ENCODE measurements around the gene RAB7B.

Gene RAB7B

DNA sequence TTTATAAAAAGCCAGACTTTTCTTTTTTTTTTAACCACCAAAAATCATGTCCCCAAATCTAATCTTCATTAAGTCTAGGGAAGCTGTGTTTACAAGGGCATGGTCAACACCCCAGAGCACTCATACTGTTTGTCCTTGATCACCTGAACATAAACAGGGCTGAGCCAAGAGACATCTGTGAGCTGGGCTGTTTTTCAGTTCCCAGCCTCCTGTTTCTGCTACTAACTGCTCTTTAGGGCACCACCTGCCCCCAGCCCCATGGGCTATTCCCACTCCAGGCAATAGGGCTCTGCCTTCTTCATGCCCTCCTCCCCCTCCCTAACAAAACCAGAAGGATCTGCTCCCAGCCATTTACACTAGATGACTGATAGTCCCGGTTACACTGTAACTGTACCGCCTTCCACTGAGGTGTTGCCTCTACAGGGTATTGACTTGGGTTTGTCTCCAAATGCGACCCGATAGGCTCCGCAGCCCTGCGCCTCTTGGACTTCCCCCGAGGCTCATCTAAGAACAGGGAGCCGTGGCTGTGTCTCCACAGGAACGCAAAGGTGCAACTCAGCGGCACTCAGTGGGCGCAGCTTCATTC lies 48.3 kb downstream of the RAB7B start:
- TF ChIP-seq TAF1 (IDR thresholded peaks at IDR 0.05; ENCODE audit: borderline replicate concordance, insufficient read depth, low read length) (no peak), FOXP2 (optimal IDR thresholded peaks at IDR 0.05; ENCODE audit: borderline replicate concordance, extremely low read depth, extremely low read length, insufficient read depth) (no peak), SIN3A (IDR thresholded peaks at IDR 0.05; ENCODE audit: borderline replicate concordance, insufficient read depth, low read length) (no peak), POLR2AphosphoS5 (IDR thresholded peaks at IDR 0.05; ENCODE audit: low read depth, low read length) (no peak)
- TF ChIP-seq, protein P1, sequence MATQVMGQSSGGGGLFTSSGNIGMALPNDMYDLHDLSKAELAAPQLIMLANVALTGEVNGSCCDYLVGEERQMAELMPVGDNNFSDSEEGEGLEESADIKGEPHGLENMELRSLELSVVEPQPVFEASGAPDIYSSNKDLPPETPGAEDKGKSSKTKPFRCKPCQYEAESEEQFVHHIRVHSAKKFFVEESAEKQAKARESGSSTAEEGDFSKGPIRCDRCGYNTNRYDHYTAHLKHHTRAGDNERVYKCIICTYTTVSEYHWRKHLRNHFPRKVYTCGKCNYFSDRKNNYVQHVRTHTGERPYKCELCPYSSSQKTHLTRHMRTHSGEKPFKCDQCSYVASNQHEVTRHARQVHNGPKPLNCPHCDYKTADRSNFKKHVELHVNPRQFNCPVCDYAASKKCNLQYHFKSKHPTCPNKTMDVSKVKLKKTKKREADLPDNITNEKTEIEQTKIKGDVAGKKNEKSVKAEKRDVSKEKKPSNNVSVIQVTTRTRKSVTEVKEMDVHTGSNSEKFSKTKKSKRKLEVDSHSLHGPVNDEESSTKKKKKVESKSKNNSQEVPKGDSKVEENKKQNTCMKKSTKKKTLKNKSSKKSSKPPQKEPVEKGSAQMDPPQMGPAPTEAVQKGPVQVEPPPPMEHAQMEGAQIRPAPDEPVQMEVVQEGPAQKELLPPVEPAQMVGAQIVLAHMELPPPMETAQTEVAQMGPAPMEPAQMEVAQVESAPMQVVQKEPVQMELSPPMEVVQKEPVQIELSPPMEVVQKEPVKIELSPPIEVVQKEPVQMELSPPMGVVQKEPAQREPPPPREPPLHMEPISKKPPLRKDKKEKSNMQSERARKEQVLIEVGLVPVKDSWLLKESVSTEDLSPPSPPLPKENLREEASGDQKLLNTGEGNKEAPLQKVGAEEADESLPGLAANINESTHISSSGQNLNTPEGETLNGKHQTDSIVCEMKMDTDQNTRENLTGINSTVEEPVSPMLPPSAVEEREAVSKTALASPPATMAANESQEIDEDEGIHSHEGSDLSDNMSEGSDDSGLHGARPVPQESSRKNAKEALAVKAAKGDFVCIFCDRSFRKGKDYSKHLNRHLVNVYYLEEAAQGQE (IDR thresholded peaks at IDR 0.05; ENCODE audit: insufficient read depth in 1 of 2, low read depth in 2 of 2, low read length in 2 of 2): no peak

DNA sequence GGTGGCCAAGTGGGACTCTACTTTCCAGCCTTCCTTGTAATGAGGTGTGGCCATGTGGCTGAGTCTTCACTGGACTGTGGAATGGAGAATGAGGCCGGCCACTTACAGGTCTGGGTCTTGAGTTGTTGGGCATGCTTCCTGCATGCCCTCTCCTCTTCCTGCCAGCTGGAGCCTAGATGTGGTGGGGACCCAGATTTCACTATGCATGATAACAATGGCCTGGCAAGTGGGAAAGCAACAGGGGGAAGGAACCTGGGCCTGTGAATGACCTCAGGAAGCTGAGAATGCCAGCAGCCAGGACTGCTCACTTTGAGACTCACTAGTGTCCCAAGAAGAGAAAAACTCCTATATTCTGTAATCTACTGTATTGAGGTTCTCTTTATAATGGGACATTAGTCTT lies 51.4 kb downstream of the RAB7B start:
- TF ChIP-seq FOXP2 (optimal IDR thresholded peaks at IDR 0.05; ENCODE audit: borderline replicate concordance, extremely low read depth, extremely low read length, insufficient read depth) (no peak), POLR2AphosphoS5 (IDR thresholded peaks at IDR 0.05; ENCODE audit: low read depth, low read length) (no peak), SIN3A (IDR thresholded peaks at IDR 0.05; ENCODE audit: borderline replicate concordance, insufficient read depth, low read length) (no peak), TAF1 (IDR thresholded peaks at IDR 0.05; ENCODE audit: borderline replicate concordance, insufficient read depth, low read length) (no peak)
- TF ChIP-seq, protein P1 (IDR thresholded peaks at IDR 0.05; ENCODE audit: insufficient read depth in 1 of 2, low read depth in 2 of 2, low read length in 2 of 2): no peak

DNA sequence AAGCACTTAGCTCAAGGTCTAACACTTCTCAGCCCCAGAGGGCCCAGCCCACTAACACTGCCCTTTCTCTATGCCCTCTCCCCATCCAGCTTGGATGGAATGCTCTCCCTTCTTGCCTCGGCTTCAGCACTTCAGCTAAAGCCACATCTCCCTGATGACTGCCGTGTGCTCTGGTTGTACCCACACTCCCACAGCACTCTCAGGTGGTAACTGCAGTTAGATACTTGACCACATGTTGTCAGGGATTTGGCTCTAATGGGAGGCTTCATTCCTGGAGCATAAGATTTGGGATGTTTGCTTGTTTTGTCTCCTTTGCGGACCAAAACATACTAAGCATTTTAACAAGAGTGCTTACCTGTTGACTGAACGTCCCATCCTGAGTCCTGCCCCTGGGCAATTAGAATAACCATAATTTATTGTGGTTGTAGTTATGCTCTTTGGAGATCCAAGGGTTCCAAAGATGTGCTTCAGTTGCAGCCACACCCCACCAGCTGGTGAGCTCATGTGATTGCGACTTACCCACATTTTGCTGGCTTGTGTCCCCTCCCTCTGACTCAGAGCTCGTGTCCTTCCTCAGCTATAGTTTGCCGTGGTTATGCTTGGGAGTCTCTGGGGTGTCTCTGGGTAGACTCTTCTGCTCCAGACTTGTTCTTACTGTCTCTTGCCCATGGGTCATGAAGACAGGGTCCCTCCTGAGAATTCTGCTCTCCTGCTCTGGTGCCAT lies 52.2 kb downstream of the RAB7B start:
- no peak for TF ChIP-seq SIN3A (IDR thresholded peaks at IDR 0.05; ENCODE audit: borderline replicate concordance, insufficient read depth, low read length)
- TF ChIP-seq TAF1 (IDR thresholded peaks at IDR 0.05; ENCODE audit: borderline replicate concordance, insufficient read depth, low read length): no peak
- TF ChIP-seq FOXP2 (optimal IDR thresholded peaks at IDR 0.05; ENCODE audit: borderline replicate concordance, extremely low read depth, extremely low read length, insufficient read depth): no peak
- TF ChIP-seq, protein P1 (IDR thresholded peaks at IDR 0.05; ENCODE audit: insufficient read depth in 1 of 2, low read depth in 2 of 2, low read length in 2 of 2): no peak
- no peak for TF ChIP-seq POLR2AphosphoS5 (IDR thresholded peaks at IDR 0.05; ENCODE audit: low read depth, low read length)

DNA sequence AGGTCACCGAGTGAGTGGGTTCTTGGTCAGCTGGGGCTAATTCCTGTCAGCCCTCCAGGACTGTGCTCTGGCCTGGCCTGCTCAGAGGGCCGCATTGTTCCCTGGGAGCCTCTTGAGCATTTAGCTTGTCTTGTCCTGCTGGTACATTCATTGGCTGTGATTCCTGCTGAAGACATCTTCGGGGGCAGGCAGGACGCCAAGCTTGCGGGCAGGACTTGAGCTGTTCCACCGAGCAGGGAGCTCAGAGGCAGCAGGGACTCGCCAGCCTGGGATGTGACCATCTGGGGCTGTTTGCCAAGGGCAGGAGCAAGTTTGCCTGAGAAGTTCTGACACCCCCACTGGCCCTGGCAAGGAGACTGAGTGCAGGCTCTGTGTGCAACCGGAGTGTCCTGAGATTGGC lies 52.9 kb downstream of the RAB7B start:
- no peak for TF ChIP-seq POLR2AphosphoS5 (IDR thresholded peaks at IDR 0.05; ENCODE audit: low read depth, low read length)
- TF ChIP-seq, protein P1 (IDR thresholded peaks at IDR 0.05; ENCODE audit: insufficient read depth in 1 of 2, low read depth in 2 of 2, low read length in 2 of 2): no peak
